H1 (cell line): ENCODE measurements around the gene ADGRV1. TPM values are rescaled to one million over a fixed set of nuclear protein-coding genes. Genes with fewer than 3 reads are reported as not detected.

Experiments
- CTCF ChIA-PET: fragments of 300-600 bp; sonication (Branson Sonifier 250); formaldehyde crosslinking; loops from one replicate; lab custom pipeline; 2021; ENCODE audit not compliant: partially characterized antibody; lab: Charles Lee
- POLR2A ChIA-PET: fragments of 300-600 bp; sonication (Branson Sonifier 250); formaldehyde crosslinking; loops from one replicate; lab custom pipeline; 2021; ENCODE audit warnings: inconsistent platforms; ENCODE audit not compliant: partially characterized antibody; lab: Charles Lee
- DNase-seq, 2 experiments: peaks; one replicate each; pipeline versions ENCODE4 v3.0.0 to v3.0.0-alpha.2; 2010 to 2022; ENCODE audit warnings: low spot score in 2 of 2, low read depth in 1 of 2, mixed read lengths in 1 of 2
- FAIRE-seq: peaks from 2 replicates; lab custom pipeline; 2011; peaks lifted over from hg19 to GRCh38; lab: Jason Lieb, UNC
- H2AFZ ChIP-seq: 2 replicates; pipeline ENCODE4 v1.8.1; 2012; ENCODE audit warnings: low read length, inconsistent platforms
- H2AK5ac ChIP-seq: 2 replicates; pipeline ENCODE4 v1.6.1; 2013; ENCODE audit warnings: low read depth, low read length
- H2BK120ac ChIP-seq: replicated peaks from 2 replicates; pipeline ENCODE3; 2013; ENCODE audit warnings: low read depth, low read length, inconsistent platforms
- H2BK12ac ChIP-seq: 2 replicates; pipeline ENCODE4 v1.6.1; 2013; ENCODE audit warnings: low read depth, low read length
- H2BK15ac ChIP-seq: 2 replicates; pipeline ENCODE4 v1.6.1; 2013; ENCODE audit warnings: low read length
- H2BK20ac ChIP-seq: 2 replicates; pipeline ENCODE4 v1.6.1; 2013; ENCODE audit warnings: low read length
- H2BK5ac ChIP-seq: 2 replicates; pipeline ENCODE4 v1.6.1; 2013; ENCODE audit warnings: low read depth, low read length
- H3K14ac ChIP-seq: 2 replicates; pipeline ENCODE4 v1.6.1; 2013; ENCODE audit warnings: inconsistent platforms; ENCODE audit not compliant: insufficient read length
- H3K18ac ChIP-seq: 2 replicates; pipeline ENCODE4 v1.6.1; 2013; ENCODE audit warnings: low read length; ENCODE audit errors: extremely low read depth
- H3K23ac ChIP-seq: 2 replicates; pipeline ENCODE4 v1.6.1; 2013; ENCODE audit warnings: inconsistent platforms; ENCODE audit not compliant: insufficient read length
- H3K23me2 ChIP-seq: 2 replicates; pipeline ENCODE4 v1.6.1; 2013; ENCODE audit warnings: low read depth, low read length
- H3K27ac ChIP-seq: 2 replicates; pipeline ENCODE4 v1.6.1; 2011; ENCODE audit warnings: low read depth, low read length, inconsistent platforms
- H3K27me3 ChIP-seq, 4 experiments: replicated peaks in 1 of 4; 1 replicate in 1 of 4; 2 replicates in 3 of 4; pipeline versions ENCODE4 v1.6.1 to v1.8.1; 2011 to 2013; ENCODE audit warnings: low read length in 3 of 4, mild to moderate bottlenecking in 3 of 4, inconsistent platforms in 2 of 4, mixed read lengths in 2 of 4, moderate library complexity in 1 of 4; ENCODE audit not compliant: control insufficient read depth in 3 of 4, insufficient read depth in 3 of 4; ENCODE audit errors: extremely low read depth in 1 of 4
- H3K36me3 ChIP-seq, 4 experiments: 2 replicates each; pipeline versions ENCODE4 v1.6.1 to v1.8.1; 2011 to 2013; ENCODE audit warnings: mild to moderate bottlenecking in 4 of 4, low read length in 3 of 4, moderate library complexity in 2 of 4, control low read depth in 1 of 4, inconsistent platforms in 1 of 4; ENCODE audit not compliant: insufficient read depth in 4 of 4, control insufficient read depth in 2 of 4
- H3K4ac ChIP-seq: replicated peaks from 2 replicates; pipeline ENCODE3; 2013; ENCODE audit warnings: low read length, low read depth, mixed read lengths, inconsistent platforms; ENCODE audit not compliant: insufficient read length
- H3K4me1 ChIP-seq, 4 experiments: replicated peaks in 1 of 4; 1 replicate in 1 of 4; 2 replicates in 3 of 4; pipeline versions ENCODE4 v1.6.1 to v1.8.1; 2011 to 2013; ENCODE audit warnings: low read length in 3 of 4, inconsistent platforms in 2 of 4, mixed read lengths in 1 of 4; ENCODE audit not compliant: insufficient read depth in 4 of 4, control insufficient read depth in 3 of 4
- H3K4me2 ChIP-seq, 2 experiments: 2 replicates each; pipeline versions ENCODE4 v1.6.1 to v1.8.1; 2011 to 2013; ENCODE audit warnings: low read depth in 2 of 2, low read length in 2 of 2, control low read depth in 1 of 2, inconsistent platforms in 1 of 2, mild to moderate bottlenecking in 1 of 2; ENCODE audit not compliant: insufficient read depth in 1 of 2
- H3K4me3 ChIP-seq, 4 experiments: fragments of 200-600, 300-600 bp in 1 of 4; sonication (generic), shearing (Covaris generic), sonication (Bioruptor Twin) in 1 of 4; 2 replicates each; pipeline versions ENCODE4 v1.5.1 to v1.8.1; 2011 to 2016; ENCODE audit warnings: low read length in 4 of 4, low read depth in 3 of 4, control low read depth in 2 of 4, inconsistent platforms in 2 of 4, mild to moderate bottlenecking in 2 of 4, mixed read lengths in 1 of 4, moderate library complexity in 1 of 4; ENCODE audit not compliant: insufficient read depth in 2 of 4; ENCODE audit errors: extremely low read depth in 1 of 4
- H3K56ac ChIP-seq: replicated peaks from 2 replicates; pipeline ENCODE3; 2013; ENCODE audit warnings: low read depth, mild to moderate bottlenecking, mixed read lengths, low read length, inconsistent platforms; ENCODE audit not compliant: insufficient read length
- H3K79me1 ChIP-seq: 2 replicates; pipeline ENCODE4 v1.6.1; 2013; ENCODE audit warnings: low read depth, low read length, control low read depth
- H3K79me2 ChIP-seq, 2 experiments: 2 replicates each; pipeline versions ENCODE4 v1.6.1 to v1.8.1; 2012 to 2013; ENCODE audit warnings: low read length in 2 of 2, mild to moderate bottlenecking in 2 of 2, inconsistent platforms in 1 of 2; ENCODE audit not compliant: insufficient read depth in 2 of 2, control insufficient read depth in 1 of 2
- H3K9ac ChIP-seq, 4 experiments: replicated peaks in 1 of 4; 1 replicate in 1 of 4; 2 replicates in 3 of 4; pipeline versions ENCODE4 v1.6.1 to v1.8.1; 2011 to 2013; ENCODE audit warnings: low read depth in 3 of 4, low read length in 3 of 4, control low read depth in 2 of 4, mild to moderate bottlenecking in 2 of 4, moderate library complexity in 2 of 4, inconsistent platforms in 1 of 4; ENCODE audit errors: extremely low read depth in 1 of 4
- H3K9me3 ChIP-seq, 2 experiments: 2 replicates each; pipeline versions ENCODE4 v1.6.1 to v1.8.1; 2012 to 2013; ENCODE audit warnings: mild to moderate bottlenecking in 2 of 2, moderate library complexity in 2 of 2, control low read depth in 1 of 2, inconsistent platforms in 1 of 2, low read depth in 1 of 2, low read length in 1 of 2, mixed read lengths in 1 of 2; ENCODE audit not compliant: insufficient read depth in 2 of 2
- H4K20me1 ChIP-seq, 2 experiments: replicated peaks in 1 of 2; 2 replicates each; pipeline versions ENCODE3 to v1.8.1; 2011 to 2013; ENCODE audit warnings: inconsistent platforms in 2 of 2, low read length in 2 of 2, mild to moderate bottlenecking in 1 of 2; ENCODE audit not compliant: insufficient read depth in 2 of 2, control insufficient read depth in 1 of 2
- H4K5ac ChIP-seq: 2 replicates; pipeline ENCODE4 v1.6.1; 2013; ENCODE audit warnings: low read length, low read depth, mixed read lengths, inconsistent platforms; ENCODE audit not compliant: insufficient read length
- H4K8ac ChIP-seq: 2 replicates; pipeline ENCODE4 v1.8.0; 2013; ENCODE audit warnings: mild to moderate bottlenecking, moderate library complexity, low read length, inconsistent platforms; ENCODE audit not compliant: insufficient read depth; ENCODE audit errors: extremely low read depth
- H4K91ac ChIP-seq: replicated peaks from 2 replicates; pipeline ENCODE3; 2013; ENCODE audit warnings: low read length, mixed read lengths, inconsistent platforms; ENCODE audit not compliant: insufficient read length
- BRCA1 ChIP-seq: IDR thresholded peaks from 2 replicates; pipeline ENCODE4 v1.6.1; 2012; ENCODE audit warnings: low read depth, low read length, improper control_type of control experiment
- GTF2F1 ChIP-seq: IDR thresholded peaks from 2 replicates; pipeline ENCODE4 v1.6.1; 2012; ENCODE audit warnings: low read depth, low read length, improper control_type of control experiment, borderline replicate concordance
- HDAC2 ChIP-seq, 2 experiments: fragments of 300-600 bp in 1 of 2; sonication (generic) in 1 of 2; IDR thresholded peaks; 2 replicates each; pipeline ENCODE4 v1.6.1; 2011 to 2012; ENCODE audit warnings: low read depth in 2 of 2, low read length in 2 of 2, mild to moderate bottlenecking in 2 of 2, moderate library complexity in 2 of 2, borderline replicate concordance in 1 of 2, inconsistent platforms in 1 of 2
- JUN ChIP-seq: IDR thresholded peaks from 2 replicates; pipeline ENCODE4 v1.6.1; 2011; ENCODE audit warnings: low read depth, mild to moderate bottlenecking, improper control_type of control experiment, low read length
- KDM1A ChIP-seq: fragments of 200-600, 300-600 bp; sonication (generic); IDR thresholded peaks from 2 replicates; pipeline ENCODE4 v1.7.1; 2016; ENCODE audit warnings: mild to moderate bottlenecking, low read length, borderline replicate concordance
- KDM5A ChIP-seq: fragments of 200-600 bp; IDR thresholded peaks from 2 replicates; pipeline ENCODE4 v1.7.1; 2012; ENCODE audit warnings: mild to moderate bottlenecking, low read length, inconsistent platforms, mixed read lengths
- PHF8 ChIP-seq: fragments of 200-600 bp; sonication (generic); conservative IDR thresholded peaks from 2 replicates; pipeline ENCODE4 v1.7.1; 2012; ENCODE audit warnings: low read depth, mild to moderate bottlenecking, inconsistent platforms, low read length, moderate library complexity
- POU5F1 ChIP-seq: IDR thresholded peaks from 2 replicates; pipeline ENCODE4 v1.6.1; 2011; ENCODE audit warnings: low read depth, mild to moderate bottlenecking, low read length, moderate library complexity
- SIN3A ChIP-seq, 2 experiments: IDR thresholded peaks in 1 of 2; conservative IDR thresholded peaks in 1 of 2; 2 replicates each; pipeline ENCODE4 v1.6.1; 2011 to 2012; ENCODE audit warnings: low read length in 2 of 2, improper control_type of control experiment in 1 of 2, low read depth in 1 of 2, mild to moderate bottlenecking in 1 of 2
- SIX5 ChIP-seq: IDR thresholded peaks from 2 replicates; pipeline ENCODE4 v1.6.1; 2011; ENCODE audit warnings: mild to moderate bottlenecking, low read depth, low read length
- SUZ12 ChIP-seq: fragments of 200-600 bp; sonication (generic); IDR thresholded peaks from 2 replicates; pipeline ENCODE4 v1.6.1; 2012; ENCODE audit warnings: mild to moderate bottlenecking, inconsistent platforms, low read length, moderate library complexity, mixed read lengths
- TBP ChIP-seq: IDR thresholded peaks from 2 replicates; pipeline ENCODE4 v1.6.1; 2011; ENCODE audit warnings: low read depth, low read length, improper control_type of control experiment
- TCF12 ChIP-seq: IDR thresholded peaks from 2 replicates; pipeline ENCODE4 v1.6.1; 2011; ENCODE audit warnings: low read depth, mild to moderate bottlenecking, low read length
- TEAD4 ChIP-seq: IDR thresholded peaks from 2 replicates; pipeline ENCODE4 v1.6.1; 2012; ENCODE audit warnings: low read depth, low read length, inconsistent platforms, mixed read lengths
- polyA plus RNA-seq, 7 experiments: library from polyadenylated mRNA; depleted of rRNA in 3 of 7; stranded (reverse) in 5 of 7; unstranded in 2 of 7; fragments of >200 nt in 5 of 7; fragments of 200-250 nt in 2 of 7; gene quantifications; 1 replicate in 5 of 7; 2 replicates in 1 of 7; 4 replicates in 1 of 7; pipeline versions ENCODE4 v1.2.1 to v1.2.3, GENCODE V29; 2011 to 2013; ENCODE audit warnings: missing spikeins in 2 of 7, mixed read lengths in 2 of 7
- total RNA-seq: library from RNA; stranded (reverse); fragmentation: NEBNext Ultra II Directional; extraction: Animal tissue kit (Norgen Biotek cat#: 25700); gene quantifications from 2 replicates; pipeline ENCODE4 v1.2.1, GENCODE V29; 2021
- TF ChIP-seq, protein P1 (sequence below): IDR thresholded peaks from 2 replicates; pipeline ENCODE4 v1.6.1; 2012; ENCODE audit warnings: inconsistent platforms

The ADGRV1 gene
- total and polyA plus RNA-seq, 2 of the 8 experiments (the other 6 are each of a cell fraction or from before 2014, with no cell fraction given) = 53.1 to 62.2 TPM

DNA sequence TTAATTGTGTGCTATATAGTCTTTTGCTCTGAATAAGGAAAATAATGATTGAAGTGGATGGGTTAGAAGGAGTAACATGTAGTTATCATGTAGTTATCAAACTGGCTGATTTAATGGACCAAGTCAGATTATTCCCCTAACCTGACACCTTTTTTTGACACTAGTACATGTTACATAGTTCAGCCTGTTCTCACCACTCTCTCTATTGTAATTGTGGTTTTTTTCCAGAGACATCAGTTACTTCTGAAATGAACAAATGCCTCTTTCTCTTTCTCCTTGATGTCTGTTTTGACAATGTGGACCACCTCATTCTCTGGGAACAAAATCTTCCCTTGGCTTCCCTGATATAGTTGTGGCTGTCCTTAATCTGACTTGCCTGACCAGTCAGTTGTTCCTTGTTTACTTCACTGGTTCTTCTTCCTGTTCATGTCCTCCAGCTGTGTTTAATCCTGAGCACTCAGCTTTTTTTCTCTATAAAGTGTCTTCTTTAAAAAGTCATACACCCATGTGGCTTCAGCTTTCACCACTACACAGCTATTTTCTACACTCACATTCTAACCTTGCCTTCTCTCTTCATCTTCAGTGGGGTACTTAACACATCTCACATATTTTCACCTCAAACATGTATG is 581.1 kb downstream of the ADGRV1 start:
- Histone ChIP-seq H3K4me2 (no peak overlapping the region), H3K4me3 (no peak overlapping the region), H3K9me3 (no peaks in the 10 kb centered on the region), H2BK120ac (no peak overlapping the region), H2BK15ac (no peak overlapping the region), H3K56ac (no peak overlapping the region), H4K20me1 (no peaks in the 10 kb centered on the region), H4K8ac (no peak overlapping the region), H4K5ac (no peak overlapping the region), H3K23me2 (no peaks in the 10 kb centered on the region; the same call in 1 of the 2 replicates), H3K79me1 (no peaks in the 10 kb centered on the region), H3K79me2 (no peaks in the 10 kb centered on the region), H2AK5ac (no peak overlapping the region), H3K23ac (no peak overlapping the region), H2AFZ (no peak overlapping the region), H3K27ac (no peak overlapping the region), H3K27me3 (peaks cover 0 to 2% (median 0%) of the 10 kb centered on the region in 4 experiments; a peak in 1 of 7 replicates), H2BK5ac (no peak overlapping the region), H3K4me1 (peaks cover 0 to 2% (median 0%) of the 10 kb centered on the region in 4 experiments; a peak in 5 of 7 replicates), H2BK12ac (no peak overlapping the region), H2BK20ac (no peak overlapping the region), H4K91ac (no peak overlapping the region), H3K36me3 (no peaks in the 10 kb centered on the region), H3K9ac (no peak overlapping the region), H3K4ac (no peak overlapping the region), H3K14ac (no peak overlapping the region), H3K18ac (no peak overlapping the region)
- CTCF ChIA-PET = no interaction called here
- DNase-seq (no peak), FAIRE-seq (no peak)
- POLR2A ChIA-PET = no interaction called here
- no peak for TF ChIP-seq GTF2F1
- no peak for TF ChIP-seq SUZ12
- no peak for TF ChIP-seq KDM5A
- TF ChIP-seq PHF8 = no peak
- no peak for TF ChIP-seq TCF12
- no peak for TF ChIP-seq HDAC2 (IDR thresholded peaks at IDR 0.05; ENCODE audit: borderline replicate concordance in 1 of 2, low read depth in 2 of 2, low read length in 2 of 2)
- no peak for TF ChIP-seq KDM1A
- no peak for TF ChIP-seq POU5F1
- no peak for TF ChIP-seq BRCA1
- TF ChIP-seq TBP = no peak
- TF ChIP-seq, protein P1, sequence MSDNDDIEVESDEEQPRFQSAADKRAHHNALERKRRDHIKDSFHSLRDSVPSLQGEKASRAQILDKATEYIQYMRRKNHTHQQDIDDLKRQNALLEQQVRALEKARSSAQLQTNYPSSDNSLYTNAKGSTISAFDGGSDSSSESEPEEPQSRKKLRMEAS = no peak
- no peak for TF ChIP-seq TEAD4
- no peak for TF ChIP-seq SIN3A (conservative IDR thresholded peaks at IDR 0.05 in 1 of 2, IDR thresholded peaks at IDR 0.05 in 1 of 2; ENCODE audit: low read depth in 1 of 2, low read length in 2 of 2)
- no peak for TF ChIP-seq SIX5
- TF ChIP-seq JUN = no peak
